A549 (cell line): Measurements from ENCODE around the gene CHST6. TPM values are rescaled to one million over a fixed set of nuclear protein-coding genes. Genes with fewer than 3 reads are reported as not detected.

ENCODE experiments used
- ATAC-seq, 2 experiments: fragments of 200-7000 bp in 1 of 2; fragments of >200 bp in 1 of 2; cut with Nextera tagmentation in 1 of 2; cut with Tn5 transposase in 1 of 2; 3 replicates each; pipeline versions ENCODE4 v1.8.0 to v1.9.1; 2018 to 2020; ENCODE audit warnings: mild to moderate bottlenecking in 1 of 2, moderate library complexity in 1 of 2
- CTCF ChIA-PET: fragments of 300-600 bp; sonication (Branson Sonifier 250); formaldehyde crosslinking; extraction: SDS; loops from one replicate; lab custom pipeline; 2021; ENCODE audit warnings: antibody characterized with exemption, inconsistent platforms; lab: Yijun Ruan, JAX
- POLR2A ChIA-PET: fragments of 350-600 bp; formaldehyde crosslinking; extraction: SDS; loops from one replicate; lab custom pipeline; 2021; ENCODE audit warnings: antibody characterized with exemption, inconsistent platforms; lab: Yijun Ruan, JAX
- DNase-seq, 2 experiments: peaks; one replicate each; pipeline versions ENCODE4 v3.0.0 to v3.0.0-alpha.2; 2011 to 2016; ENCODE audit warnings: low read depth in 1 of 2, low spot score in 1 of 2
- FAIRE-seq: peaks from 2 replicates; lab custom pipeline; 2011; peaks lifted over from hg19 to GRCh38; lab: Jason Lieb, UNC
- H3K27ac ChIP-seq, 2 experiments: fragments of >200 bp; sonication (Bioruptor Twin); formaldehyde crosslinking; 3 replicates each; pipeline ENCODE4 v1.5.1; 2016 to 2017
- H3K4me1 ChIP-seq: fragments of >200 bp; sonication (Bioruptor Twin); formaldehyde crosslinking; 3 replicates; pipeline ENCODE4 v1.6.1; 2016
- H3K4me2 ChIP-seq: fragments of >200 bp; sonication (Bioruptor Twin); formaldehyde crosslinking; 3 replicates; pipeline ENCODE4 v1.6.1; 2016
- H3K4me3 ChIP-seq: fragments of >200 bp; sonication (Bioruptor Twin); formaldehyde crosslinking; 3 replicates; pipeline ENCODE4 v1.5.1; 2016
- H3K9me3 ChIP-seq: fragments of >200 bp; sonication (Bioruptor Twin); formaldehyde crosslinking; 3 replicates; pipeline ENCODE4 v1.6.1; 2016
- BHLHE40 ChIP-seq: IDR thresholded peaks from 2 replicates; pipeline ENCODE4 v1.6.1; 2012; ENCODE audit warnings: low read depth, low read length, inconsistent platforms
- CBX8 ChIP-seq: fragments of 200-600 bp; sonication (generic); IDR thresholded peaks from 2 replicates; pipeline ENCODE4 v1.6.1; 2016
- CHD4 ChIP-seq: fragments of 200-600 bp; sonication (generic); IDR thresholded peaks from 2 replicates; pipeline ENCODE4 v1.6.1; 2016; ENCODE audit warnings: antibody characterized with exemption, mild to moderate bottlenecking, borderline replicate concordance
- EHMT2 ChIP-seq: fragments of 200-600 bp; sonication (generic); IDR thresholded peaks from 2 replicates; pipeline ENCODE4 v1.6.1; 2016; ENCODE audit warnings: antibody characterized with exemption, low read depth, mild to moderate bottlenecking, moderate library complexity
- EP300 ChIP-seq, 2 experiments: fragments of >200 bp; sonication (Bioruptor Twin); formaldehyde crosslinking; IDR thresholded peaks; 2 replicates in 1 of 2; 3 replicates in 1 of 2; pipeline ENCODE4 v1.6.1; 2016 to 2017
- ESRRA ChIP-seq: fragments of 150-350 bp; IDR thresholded peaks from 2 replicates; pipeline ENCODE4 v1.6.1; 2014; ENCODE audit warnings: mild to moderate bottlenecking, low read length, borderline replicate concordance
- FOSL2 ChIP-seq, 2 experiments: fragments of 450-650 bp in 1 of 2; fragments of >200 bp in 1 of 2; sonication (Bioruptor Twin) in 1 of 2; formaldehyde crosslinking; IDR thresholded peaks; 2 replicates each; pipeline versions ENCODE4 v1.5.0 to v1.6.1; 2016 to 2020; ENCODE audit warnings: mild to moderate bottlenecking in 1 of 2, moderate library complexity in 1 of 2
- FOXS1 ChIP-seq: fragments of 250-450 bp; sonication (Bioruptor Pico); IDR thresholded peaks from 2 replicates; pipeline ENCODE4 v1.5.0; 2020; ENCODE audit warnings: mild to moderate bottlenecking, moderate library complexity
- HDAC2 ChIP-seq: fragments of 200-600 bp; sonication (generic); IDR thresholded peaks from 2 replicates; pipeline ENCODE4 v1.6.1; 2016
- HEYL ChIP-seq: fragments of 250-450 bp; sonication (Bioruptor Pico); IDR thresholded peaks from 2 replicates; pipeline ENCODE4 v1.8.0; 2021; ENCODE audit warnings: mild to moderate bottlenecking, moderate library complexity
- HOXB5 ChIP-seq: fragments of 250-450 bp; sonication (Bioruptor Pico); IDR thresholded peaks from 2 replicates; pipeline ENCODE4 v1.5.0; 2020; ENCODE audit warnings: mild to moderate bottlenecking, moderate library complexity
- JUN ChIP-seq, 2 experiments: fragments of >200 bp; sonication (Bioruptor Twin); formaldehyde crosslinking; IDR thresholded peaks; 2 replicates in 1 of 2; 3 replicates in 1 of 2; pipeline ENCODE4 v1.6.1; 2016 to 2017
- JUNB ChIP-seq: fragments of >200 bp; sonication (Bioruptor Twin); formaldehyde crosslinking; IDR thresholded peaks from 2 replicates; pipeline ENCODE4 v1.6.1; 2016
- MAFK ChIP-seq: fragments of 450-650 bp; IDR thresholded peaks from 2 replicates; pipeline ENCODE4 v1.6.1; 2014; ENCODE audit not compliant: partially characterized antibody
- NFE2L2 ChIP-seq: fragments of 150-350 bp; conservative IDR thresholded peaks from 2 replicates; pipeline ENCODE4 v1.6.1; 2014; ENCODE audit warnings: low read length
- NR3C1 ChIP-seq: fragments of >200 bp; sonication (Bioruptor Twin); formaldehyde crosslinking; IDR thresholded peaks from 3 replicates; pipeline ENCODE4 v1.6.1; 2017
- POLR2A ChIP-seq: IDR thresholded peaks from 2 replicates; pipeline ENCODE4 v1.6.1; 2012; ENCODE audit warnings: mild to moderate bottlenecking, low read length
- RARB ChIP-seq: fragments of 250-450 bp; sonication (Bioruptor Pico); IDR thresholded peaks from 2 replicates; pipeline ENCODE4 v1.8.0; 2021; ENCODE audit warnings: mild to moderate bottlenecking, moderate library complexity
- RCOR1 ChIP-seq: fragments of 150-350 bp; IDR thresholded peaks from 2 replicates; pipeline ENCODE4 v1.6.1; 2014; ENCODE audit warnings: antibody characterized with exemption, low read length, low read depth
- REST ChIP-seq: fragments of 200-600 bp; sonication (generic); IDR thresholded peaks from 2 replicates; pipeline ENCODE4 v1.6.1; 2016; ENCODE audit warnings: antibody characterized with exemption, mild to moderate bottlenecking, moderate library complexity
- SMC3 ChIP-seq: fragments of >200 bp; sonication (Bioruptor Twin); formaldehyde crosslinking; IDR thresholded peaks from 3 replicates; pipeline ENCODE4 v1.6.1; 2018; ENCODE audit warnings: inconsistent platforms
- SREBF2 ChIP-seq: fragments of 450-650 bp; IDR thresholded peaks from 2 replicates; pipeline ENCODE4 v1.6.1; 2014; ENCODE audit warnings: mild to moderate bottlenecking, moderate library complexity
- ZC3H11A ChIP-seq: fragments of 450-650 bp; IDR thresholded peaks from 2 replicates; pipeline ENCODE4 v1.6.1; 2014; ENCODE audit warnings: antibody characterized with exemption, mild to moderate bottlenecking
- ZNF302 ChIP-seq: fragments of 250-450 bp; sonication (Bioruptor Pico); IDR thresholded peaks from 2 replicates; pipeline ENCODE4 v1.9.0; 2021; ENCODE audit warnings: inconsistent platforms, mild to moderate bottlenecking, moderate library complexity
- WGBS: methylation state at CpG from one replicate; pipeline ENCODE4 v1.1.6; 2017; ENCODE audit errors: missing lambda C conversion rate; 5-methylcytosine and 5-hydroxymethylcytosine counted together
- polyA plus RNA-seq, 4 experiments: library from polyadenylated mRNA; depleted of rRNA in 3 of 4; stranded (reverse); fragments of >200 nt; fragmentation: RNase III in 1 of 4; extraction: RNeasy Plus Mini Kit Qiagen cat#74134 plus additional on column Dnase treatment in 1 of 4; gene quantifications; 2 replicates in 3 of 4; 3 replicates in 1 of 4; pipeline ENCODE4 v1.2.3, GENCODE V29; 2011 to 2017
- TF ChIP-seq, protein P1 (sequence below): fragments of 250-450 bp; sonication (Bioruptor Pico); IDR thresholded peaks from 2 replicates; pipeline ENCODE4 v1.5.0; 2020; ENCODE audit warnings: low read depth, mild to moderate bottlenecking, moderate library complexity
- TF ChIP-seq, protein P2 (sequence below): IDR thresholded peaks from 2 replicates; pipeline ENCODE4 v1.6.1; 2012; ENCODE audit warnings: low read depth, borderline replicate concordance
- TF ChIP-seq, protein P3 (sequence below): fragments of >200 bp; sonication (Bioruptor Twin); formaldehyde crosslinking; IDR thresholded peaks from 3 replicates; pipeline ENCODE4 v1.6.1; 2016

CHST6 gene
- polyA plus RNA-seq, 2 of the 4 experiments (the other 2 are of a cell fraction) = 0.37 to 0.74 TPM

GRCh38 chr16:75446416-75446815, 48.8 kb downstream of the CHST6 start:
- ChIA-PET CTCF (interaction anchor here (1.2 to 1.8 kb wide), 3 partner anchors 11 to 71 kb away, joined by 3 to 7 read pairs (median 4); no protein-coding TSS in a partner anchor), POLR2A (no interaction called here)
- Histone ChIP-seq H3K4me3 (no peak overlapping the region), H3K4me1 (no peaks in the 10 kb centered on the region), H3K4me2 (no peak overlapping the region), H3K9me3 (no peaks in the 10 kb centered on the region), H3K27ac (no peak overlapping the region)
- FAIRE-seq (no peak), ATAC-seq (no peak), DNase-seq (no peak)
- TF ChIP-seq SREBF2 = no peak
- no peak for TF ChIP-seq FOXS1
- TF ChIP-seq, protein P1, sequence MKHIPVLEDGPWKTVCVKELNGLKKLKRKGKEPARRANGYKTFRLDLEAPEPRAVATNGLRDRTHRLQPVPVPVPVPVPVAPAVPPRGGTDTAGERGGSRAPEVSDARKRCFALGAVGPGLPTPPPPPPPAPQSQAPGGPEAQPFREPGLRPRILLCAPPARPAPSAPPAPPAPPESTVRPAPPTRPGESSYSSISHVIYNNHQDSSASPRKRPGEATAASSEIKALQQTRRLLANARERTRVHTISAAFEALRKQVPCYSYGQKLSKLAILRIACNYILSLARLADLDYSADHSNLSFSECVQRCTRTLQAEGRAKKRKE (CRISPR knock-in tag) = no peak
- no peak for TF ChIP-seq ZC3H11A
- TF ChIP-seq EHMT2 = no peak
- TF ChIP-seq HDAC2 = no peak
- no peak for TF ChIP-seq REST
- no peak for TF ChIP-seq RCOR1
- TF ChIP-seq NFE2L2 = no peak
- no peak for TF ChIP-seq ZNF302 (CRISPR knock-in tag)
- no peak for TF ChIP-seq SMC3
- no peak for TF ChIP-seq FOSL2 (IDR thresholded peaks at IDR 0.05)
- no peak for TF ChIP-seq FOSL2 (CRISPR knock-in tag; IDR thresholded peaks at IDR 0.05)
- TF ChIP-seq HEYL (CRISPR knock-in tag) = no peak
- TF ChIP-seq NR3C1 = no peak
- no peak for TF ChIP-seq CHD4
- TF ChIP-seq EP300 (IDR thresholded peaks at IDR 0.05) = no peak
- TF ChIP-seq, protein P2, sequence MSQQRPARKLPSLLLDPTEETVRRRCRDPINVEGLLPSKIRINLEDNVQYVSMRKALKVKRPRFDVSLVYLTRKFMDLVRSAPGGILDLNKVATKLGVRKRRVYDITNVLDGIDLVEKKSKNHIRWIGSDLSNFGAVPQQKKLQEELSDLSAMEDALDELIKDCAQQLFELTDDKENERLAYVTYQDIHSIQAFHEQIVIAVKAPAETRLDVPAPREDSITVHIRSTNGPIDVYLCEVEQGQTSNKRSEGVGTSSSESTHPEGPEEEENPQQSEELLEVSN = no peak
- no peak for TF ChIP-seq JUNB
- TF ChIP-seq, protein P3, sequence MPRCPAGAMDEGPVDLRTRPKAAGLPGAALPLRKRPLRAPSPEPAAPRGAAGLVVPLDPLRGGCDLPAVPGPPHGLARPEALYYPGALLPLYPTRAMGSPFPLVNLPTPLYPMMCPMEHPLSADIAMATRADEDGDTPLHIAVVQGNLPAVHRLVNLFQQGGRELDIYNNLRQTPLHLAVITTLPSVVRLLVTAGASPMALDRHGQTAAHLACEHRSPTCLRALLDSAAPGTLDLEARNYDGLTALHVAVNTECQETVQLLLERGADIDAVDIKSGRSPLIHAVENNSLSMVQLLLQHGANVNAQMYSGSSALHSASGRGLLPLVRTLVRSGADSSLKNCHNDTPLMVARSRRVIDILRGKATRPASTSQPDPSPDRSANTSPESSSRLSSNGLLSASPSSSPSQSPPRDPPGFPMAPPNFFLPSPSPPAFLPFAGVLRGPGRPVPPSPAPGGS = no peak

DNA sequence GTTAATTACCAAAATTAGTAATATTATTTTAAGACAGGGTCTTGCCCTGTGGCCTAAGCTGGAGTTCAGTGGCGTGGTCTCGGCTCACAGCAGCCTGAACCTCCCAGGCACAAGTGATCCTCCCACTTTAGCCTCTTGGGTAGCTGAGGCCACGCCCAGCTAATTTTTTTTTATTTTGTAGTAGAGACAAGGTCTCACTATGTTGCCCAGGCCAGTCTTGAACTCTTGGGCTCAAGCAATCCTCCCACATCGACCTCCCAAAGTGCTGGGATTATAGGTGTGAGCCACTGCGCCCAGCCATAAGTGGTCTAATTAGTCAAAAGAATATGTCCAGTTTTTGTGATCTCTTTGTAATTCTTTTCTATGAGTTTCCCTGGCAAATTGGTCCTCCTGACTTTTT, 49.9 kb downstream of the CHST6 start:
- FAIRE-seq = no peak
- TF ChIP-seq BHLHE40 = no peak
- TF ChIP-seq MAFK = no peak
- TF ChIP-seq POLR2A = no peak
- no peak for TF ChIP-seq RARB (CRISPR knock-in tag)
- TF ChIP-seq HOXB5 (CRISPR knock-in tag) = no peak
- no peak for TF ChIP-seq EHMT2
- no peak for TF ChIP-seq CHD4
- TF ChIP-seq CBX8 = no peak
- TF ChIP-seq HDAC2 = no peak
- no peak for TF ChIP-seq JUN (IDR thresholded peaks at IDR 0.05)
- no peak for TF ChIP-seq ESRRA
- POLR2A ChIA-PET = no interaction called here
- H3K4me3 ChIP-seq = no peak overlapping the region
- DNase-seq = no peak
- CTCF ChIA-PET = interaction anchor here (1.0 to 1.8 kb wide), 4 partner anchors 12 to 211 kb away, joined by 3 to 9 read pairs (median 6); partner anchors contain the start of gene CFDP1
- H3K9me3 ChIP-seq = no peaks in the 10 kb centered on the region
- no peak overlapping the region for H3K27ac ChIP-seq
- WGBS = 79% methylated on average over 5 of the region's 5 CpGs
- ATAC-seq = no peak
- H3K4me2 ChIP-seq = no peak overlapping the region
- H3K4me1 ChIP-seq = no peaks in the 10 kb centered on the region
